GM21528 (cell line): ENCODE measurements around the gene ESRP2.

Experiments used
- ATAC-seq: cut with Tn5 transposase; IDR thresholded peaks from one replicate; pipeline ENCODE4 v1.9.1; 2021; ENCODE audit warnings: mild to moderate bottlenecking, moderate library complexity; ENCODE audit not compliant: unreplicated experiment, low FRiP score

Gene ESRP2

GRCh38 chr16:68227183-68227793, 8.6 kb downstream of the ESRP2 start:
- no peak for ATAC-seq

GRCh38 chr16:68226116-68226515, 9.8 kb downstream of the ESRP2 start:
- no peak for ATAC-seq

GRCh38 chr16:68223072-68223471, 12.9 kb downstream of the ESRP2 start:
- ATAC-seq = no peak

GRCh38 chr16:68219725-68220351, 16.1 kb downstream of the ESRP2 start:
- no peak for ATAC-seq

GRCh38 chr16:68217506-68217905, 18.4 kb downstream of the ESRP2 start:
- ATAC-seq = no peak

GRCh38 chr16:68216240-68216639, 19.7 kb downstream of the ESRP2 start:
- ATAC-seq = no peak

GRCh38 chr16:68215302-68215701, 20.6 kb downstream of the ESRP2 start:
- no peak for ATAC-seq

- no peak for ATAC-seq
Observed at GRCh38 chr16:68214726-68215125, 21.2 kb downstream of the ESRP2 start.

GRCh38 chr16:68206245-68206644, 29.7 kb downstream of the ESRP2 start:
- no peak for ATAC-seq

GRCh38 chr16:68202091-68202519, 33.8 kb downstream of the ESRP2 start:
- no peak for ATAC-seq

GRCh38 chr16:68200088-68200783, 35.7 kb downstream of the ESRP2 start:
- no peak for ATAC-seq

- no peak for ATAC-seq
Observed at GRCh38 chr16:68197250-68197649, 38.7 kb downstream of the ESRP2 start.

- no peak for ATAC-seq
Observed at GRCh38 chr16:68194251-68194650, 41.7 kb downstream of the ESRP2 start.

GRCh38 chr16:68190736-68191510, 45.0 kb downstream of the ESRP2 start:
- ATAC-seq = no peak

GRCh38 chr16:68190081-68190480, 45.8 kb downstream of the ESRP2 start:
- no peak for ATAC-seq

- ATAC-seq = no peak
Observed at GRCh38 chr16:68188170-68188569, 47.8 kb downstream of the ESRP2 start.

- no peak for ATAC-seq
Observed at GRCh38 chr16:68187505-68187904, 48.4 kb downstream of the ESRP2 start.

- ATAC-seq = no peak
Observed at GRCh38 chr16:68186877-68187276, 49.0 kb downstream of the ESRP2 start.

GRCh38 chr16:68183046-68183445, 52.9 kb downstream of the ESRP2 start:
- no peak for ATAC-seq

- ATAC-seq = no peak
Observed at GRCh38 chr16:68179855-68180254, 56.1 kb downstream of the ESRP2 start.

GRCh38 chr16:68179196-68179795, 56.6 kb downstream of the ESRP2 start:
- ATAC-seq = no peak
